HepG2 (cell line): ENCODE results near the gene AFF1. TPM values are rescaled to one million over a fixed set of nuclear protein-coding genes. Genes with fewer than 3 reads are reported as not detected.

ENCODE experiments used
- ATAC-seq: fragments of 200-7000 bp; cut with Tn5 transposase; 3 replicates; pipeline ENCODE4 v1.9.1; 2020; ENCODE audit warnings: mild to moderate bottlenecking, moderate library complexity
- BruUV-seq: library from RNA; stranded (reverse); fragments of 400-500 nt; replicated peaks from 2 replicates; lab custom pipeline; 2021; lab: Mats Ljungman, UMichigan
- CTCF ChIA-PET: fragments of 300-600 bp; formaldehyde crosslinking; extraction: SDS; loops from one replicate; lab custom pipeline; 2021; ENCODE audit warnings: low total read pairs, inconsistent platforms, low intra/inter-chr PET ratio; lab: Yijun Ruan, JAX
- POLR2A ChIA-PET: fragments of 350-600 bp; sonication (Branson Sonifier 250); formaldehyde crosslinking; loops from one replicate; lab custom pipeline; 2020; ENCODE audit warnings: antibody characterized with exemption, inconsistent platforms; lab: Yijun Ruan, JAX
- DNase-seq: peaks from one replicate; pipeline ENCODE4 v3.0.0-alpha.2; 2015; ENCODE audit warnings: low spot score
- FAIRE-seq: peaks from 3 replicates; lab custom pipeline; 2011; peaks lifted over from hg19 to GRCh38; lab: Jason Lieb, UNC
- H2AFZ ChIP-seq: one replicate; pipeline ENCODE4 v1.6.1; 2011; ENCODE audit warnings: low read length, inconsistent platforms
- H3K27ac ChIP-seq: fragments of 300-600 bp; 3 replicates; pipeline ENCODE4 v1.8.0; 2011; ENCODE audit warnings: mixed run types, mild to moderate bottlenecking, mixed read lengths, low read length, inconsistent platforms; ENCODE audit not compliant: insufficient read depth; ENCODE audit errors: extremely low read length
- H3K27me3 ChIP-seq, 2 experiments: fragments of 200-600 bp in 1 of 2; 2 replicates in 1 of 2; 3 replicates in 1 of 2; pipeline versions ENCODE4 v1.6.0 to v1.8.0; 2011; ENCODE audit warnings: low read length in 2 of 2, mild to moderate bottlenecking in 2 of 2, moderate library complexity in 2 of 2, inconsistent platforms in 1 of 2; ENCODE audit not compliant: insufficient read depth in 2 of 2, control insufficient read depth in 1 of 2
- H3K36me3 ChIP-seq, 2 experiments: fragments of 200-600 bp in 1 of 2; replicated peaks in 1 of 2; 2 replicates in 1 of 2; 3 replicates in 1 of 2; pipeline versions ENCODE4 v1.5.1 to v1.8.0; 2011; ENCODE audit warnings: low read length in 2 of 2, inconsistent platforms in 1 of 2; ENCODE audit not compliant: insufficient read depth in 2 of 2, control insufficient read depth in 1 of 2
- H3K4me1 ChIP-seq: 2 replicates; pipeline ENCODE4 v1.5.1; 2012; ENCODE audit warnings: low read length, inconsistent platforms; ENCODE audit not compliant: insufficient read depth
- H3K4me2 ChIP-seq: 2 replicates; pipeline ENCODE4 v1.6.0; 2011; ENCODE audit warnings: low read depth, low read length, inconsistent platforms
- H3K4me3 ChIP-seq, 3 experiments: fragments of 200-600 bp in 1 of 3; sonication (generic), shearing (Covaris generic) in 1 of 3; replicated peaks in 1 of 3; 2 replicates each; pipeline ENCODE4 v1.5.1; 2011 to 2016; ENCODE audit warnings: low read length in 3 of 3, inconsistent platforms in 2 of 3, low read depth in 2 of 3, mild to moderate bottlenecking in 2 of 3, control low read depth in 1 of 3, mixed read lengths in 1 of 3; ENCODE audit not compliant: insufficient read depth in 1 of 3
- H3K79me2 ChIP-seq: one replicate; pipeline ENCODE4 v1.6.1; 2011; ENCODE audit warnings: low read length, inconsistent platforms; ENCODE audit not compliant: insufficient read depth
- H3K9ac ChIP-seq: 2 replicates; pipeline ENCODE4 v1.6.0; 2011; ENCODE audit warnings: mild to moderate bottlenecking, low read depth, low read length, inconsistent platforms; ENCODE audit not compliant: insufficient read depth
- H3K9me3 ChIP-seq: 2 replicates; pipeline ENCODE4 v1.5.1; 2012; ENCODE audit warnings: mild to moderate bottlenecking, low read length
- H4K20me1 ChIP-seq: 2 replicates; pipeline ENCODE4 v1.6.0; 2011; ENCODE audit warnings: inconsistent platforms, mild to moderate bottlenecking, low read length, moderate library complexity; ENCODE audit not compliant: insufficient read depth
- AGO2 ChIP-seq: fragments of 200-400 bp; formaldehyde crosslinking; optimal IDR thresholded peaks from 2 replicates; pipeline ENCODE3; 2017; ENCODE audit warnings: mild to moderate bottlenecking, low read depth, low read length, moderate library complexity
- CTCF ChIP-seq: sonication (generic); formaldehyde crosslinking; IDR thresholded peaks from 2 replicates; pipeline ENCODE4 v1.5.0; 2020; ENCODE audit warnings: mild to moderate bottlenecking, missing genetic modification reagents, moderate library complexity
- EEA1 ChIP-seq: sonication (generic); formaldehyde crosslinking; IDR thresholded peaks from 2 replicates; pipeline ENCODE4 v1.5.1; 2020; ENCODE audit warnings: mild to moderate bottlenecking, missing genetic modification reagents, borderline replicate concordance
- GABPB1 ChIP-seq: IDR thresholded peaks from 2 replicates; pipeline ENCODE4 v1.6.1; 2016; ENCODE audit warnings: mild to moderate bottlenecking, missing genetic modification reagents, moderate library complexity, missing compliant biosample characterization
- PRDM15 ChIP-seq: sonication (generic); formaldehyde crosslinking; IDR thresholded peaks from 2 replicates; pipeline ENCODE4 v1.4.0; 2020; ENCODE audit warnings: missing genetic modification reagents
- TFE3 ChIP-seq: IDR thresholded peaks from 2 replicates; pipeline ENCODE4 v1.6.1; 2016
- ZNF558 ChIP-seq: sonication (generic); formaldehyde crosslinking; IDR thresholded peaks from 2 replicates; pipeline ENCODE4 v1.9.0; 2022; ENCODE audit warnings: mild to moderate bottlenecking, missing genetic modification reagents, borderline replicate concordance
- WGBS: methylation state at CpG from one replicate; pipeline ENCODE4 v1.1.6; 2017; ENCODE audit warnings: low lambda C conversion rate; 5-methylcytosine and 5-hydroxymethylcytosine counted together
- in situ Hi-C: cut with HindIII; loops from 2 replicates; pipeline ENCODE4 v1.10.0; 2017; ENCODE audit warnings: low pct_unique_long_range_greater_than_20kb; ENCODE audit not compliant: extremely low pct_ligation_motif_present
- intact Hi-C: fragments of 100-400 bp; cut with micrococcal nuclease; formaldehyde crosslinking; loops from one replicate; pipeline ENCODE4 v1.10.0; 2022; ENCODE audit not compliant: unreplicated experiment
- polyA plus RNA-seq, 8 experiments: library from polyadenylated mRNA; depleted of rRNA in 3 of 8; stranded (reverse) in 7 of 8; unstranded in 1 of 8; fragments of >200 nt; fragmentation: Illumina TruSeq in 4 of 8; extraction: Trizol in 4 of 8; gene quantifications; 2 replicates each; pipeline versions ENCODE4 v1.2.1 to v1.2.3, GENCODE V29; 2011 to 2016; ENCODE audit warnings: low read depth in 4 of 8, missing spikeins in 1 of 8, mixed read lengths in 1 of 8; ENCODE audit not compliant: insufficient read depth in 1 of 8
- total RNA-seq, 5 experiments: library from RNA; depleted of rRNA; stranded (reverse); fragments of >200 nt; fragmentation: Illumina TruSeq; extraction: Trizol; gene quantifications; 2 replicates each; pipeline ENCODE4 v1.2.3, GENCODE V29; 2016; ENCODE audit warnings: low read depth in 1 of 5

The AFF1 gene
- total and polyA plus RNA-seq, 2 of the 13 experiments (the other 11 are each of a cell fraction or from before 2014, with no cell fraction given), result 15.5 to 15.9 TPM

- TF ChIP-seq PRDM15 (CRISPR knock-in tag) (no peak), TFE3 (CRISPR knock-in tag) (no peak), EEA1 (CRISPR knock-in tag) (no peak), ZNF558 (no peak)
- TF ChIP-seq, all 625 proteins: peak for 0
These were observed 177.3 kb downstream of the AFF1 start (continued) for GRCh38 chr4:87112063-87112462.

GRCh38 chr4:87114245-87115062 lies 179.6 kb downstream of the AFF1 start:
- intact Hi-C loops (no loop called here), in situ Hi-C loops (no loop called here)
- DNase-seq (no peak), ATAC-seq (peak; percentile 52), FAIRE-seq (no peak)
- H3K9ac ChIP-seq, result no peak overlapping the region
- H3K36me3 ChIP-seq, result peaks cover 15 to 67% of the 10 kb centered on the region in 2 experiments
- ChIA-PET CTCF (no interaction called here), POLR2A (interaction anchor here (0.5 kb wide), 1 partner anchor 102 kb away, joined by 4 read pairs; no protein-coding TSS in a partner anchor)
- H3K79me2 ChIP-seq, result no peaks in the 10 kb centered on the region
- no TSS peak for BruUV-seq
- no peak overlapping the region for H3K27ac ChIP-seq
- peaks cover 16% of the 10 kb centered on the region for H3K4me1 ChIP-seq
- H2AFZ ChIP-seq, result no peak overlapping the region
- H3K4me3 ChIP-seq, result no peak overlapping the region
- WGBS, result 94% methylated on average over 10 of the region's 24 CpGs
- H3K4me2 ChIP-seq, result no peak overlapping the region
- no peaks in the 10 kb centered on the region for H3K9me3 ChIP-seq
- H4K20me1 ChIP-seq, result no peaks in the 10 kb centered on the region
- H3K27me3 ChIP-seq, result no peaks in the 10 kb centered on the region
- TF ChIP-seq GABPB1 (CRISPR knock-in tag) (no peak), CTCF (CRISPR knock-in tag) (peak; percentile 19; the same call in 1 of the 2 replicates), AGO2 (peak; percentile 31), PRDM15 (CRISPR knock-in tag) (no peak)
